Testis (tissue), 2 donors: Measurements from ENCODE around the gene GRK3.

Experiments
- CTCF ChIP-seq, 3 experiments: fragments of 450-650 bp in 2 of 3; fragments of 200-600 bp in 1 of 3; sonication (generic) in 1 of 3; IDR thresholded peaks; one replicate each; pipeline ENCODE4 v1.5.1; 2016 to 2019; ENCODE audit warnings: antibody characterized with exemption in 3 of 3, mild to moderate bottlenecking in 2 of 3, moderate library complexity in 1 of 3
- POLR2A ChIP-seq: fragments of 450-650 bp; IDR thresholded peaks from one replicate; pipeline ENCODE4 v1.6.1; 2017; ENCODE audit warnings: antibody characterized with exemption, mild to moderate bottlenecking, moderate library complexity

GRCh38 chr22:25545672-25546071 is 18.8 kb upstream of the GRK3 start:
- TF ChIP-seq CTCF (IDR thresholded peaks at IDR 0.05), result no peak
- TF ChIP-seq POLR2A, result no peak
